ENCODE measurements around the gene TREM1.

DNA sequence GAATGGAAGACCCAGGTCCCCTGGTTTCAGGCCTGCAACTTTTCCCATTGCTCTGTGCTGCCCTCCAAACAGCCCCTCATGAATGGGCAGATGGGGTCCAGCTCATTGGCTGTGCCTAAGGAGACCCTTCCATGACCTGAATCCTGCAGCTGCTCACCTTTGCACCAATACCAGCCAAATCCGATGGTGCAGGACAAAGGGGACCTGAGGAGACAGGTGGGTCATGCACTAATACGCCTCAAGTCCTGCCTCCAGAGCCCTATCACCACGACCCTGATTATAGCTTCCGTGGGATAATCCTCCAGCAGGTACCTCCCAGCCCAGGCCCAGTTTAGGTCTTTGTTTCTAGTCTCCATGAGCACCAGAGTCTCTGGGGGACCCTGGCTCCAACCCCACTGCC, 16.8 kb downstream of the TREM1 start:
- TF ChIP-seq POLR2A (IDR thresholded peaks at IDR 0.05) (no peak), POLR2AphosphoS5 (IDR thresholded peaks at IDR 0.05; ENCODE audit: insufficient read depth in 1 of 2, low read depth in 1 of 2) (no peak)
- TF ChIP-seq, protein P1, sequence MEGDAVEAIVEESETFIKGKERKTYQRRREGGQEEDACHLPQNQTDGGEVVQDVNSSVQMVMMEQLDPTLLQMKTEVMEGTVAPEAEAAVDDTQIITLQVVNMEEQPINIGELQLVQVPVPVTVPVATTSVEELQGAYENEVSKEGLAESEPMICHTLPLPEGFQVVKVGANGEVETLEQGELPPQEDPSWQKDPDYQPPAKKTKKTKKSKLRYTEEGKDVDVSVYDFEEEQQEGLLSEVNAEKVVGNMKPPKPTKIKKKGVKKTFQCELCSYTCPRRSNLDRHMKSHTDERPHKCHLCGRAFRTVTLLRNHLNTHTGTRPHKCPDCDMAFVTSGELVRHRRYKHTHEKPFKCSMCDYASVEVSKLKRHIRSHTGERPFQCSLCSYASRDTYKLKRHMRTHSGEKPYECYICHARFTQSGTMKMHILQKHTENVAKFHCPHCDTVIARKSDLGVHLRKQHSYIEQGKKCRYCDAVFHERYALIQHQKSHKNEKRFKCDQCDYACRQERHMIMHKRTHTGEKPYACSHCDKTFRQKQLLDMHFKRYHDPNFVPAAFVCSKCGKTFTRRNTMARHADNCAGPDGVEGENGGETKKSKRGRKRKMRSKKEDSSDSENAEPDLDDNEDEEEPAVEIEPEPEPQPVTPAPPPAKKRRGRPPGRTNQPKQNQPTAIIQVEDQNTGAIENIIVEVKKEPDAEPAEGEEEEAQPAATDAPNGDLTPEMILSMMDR (IDR thresholded peaks at IDR 0.05) = no peak

Measured in vagina (tissue), 2 donors.